Breast epithelium (tissue), 3 donors: Measurements from ENCODE around the gene SDK1.

ENCODE experiments used
- POLR2A ChIP-seq: fragments of 450-650 bp; IDR thresholded peaks from one replicate; pipeline ENCODE4 v1.6.1; 2016; ENCODE audit warnings: antibody characterized with exemption, mild to moderate bottlenecking, moderate library complexity
- POLR2AphosphoS5 ChIP-seq, 3 donors: sonication (generic); formaldehyde crosslinking; IDR thresholded peaks; one replicate each; pipeline ENCODE4 v1.6.1; 2017; ENCODE audit warnings: antibody characterized with exemption in 3 of 3
- TF ChIP-seq, protein P1 (sequence below), 3 donors: fragments of 450-650 bp; IDR thresholded peaks; one replicate each; pipeline ENCODE4 v1.5.1; 2016 to 2017; ENCODE audit warnings: antibody characterized with exemption in 3 of 3, mild to moderate bottlenecking in 3 of 3, moderate library complexity in 3 of 3

GRCh38 chr7:3430588-3430987 is 129.5 kb downstream of the SDK1 start:
- TF ChIP-seq, protein P1, sequence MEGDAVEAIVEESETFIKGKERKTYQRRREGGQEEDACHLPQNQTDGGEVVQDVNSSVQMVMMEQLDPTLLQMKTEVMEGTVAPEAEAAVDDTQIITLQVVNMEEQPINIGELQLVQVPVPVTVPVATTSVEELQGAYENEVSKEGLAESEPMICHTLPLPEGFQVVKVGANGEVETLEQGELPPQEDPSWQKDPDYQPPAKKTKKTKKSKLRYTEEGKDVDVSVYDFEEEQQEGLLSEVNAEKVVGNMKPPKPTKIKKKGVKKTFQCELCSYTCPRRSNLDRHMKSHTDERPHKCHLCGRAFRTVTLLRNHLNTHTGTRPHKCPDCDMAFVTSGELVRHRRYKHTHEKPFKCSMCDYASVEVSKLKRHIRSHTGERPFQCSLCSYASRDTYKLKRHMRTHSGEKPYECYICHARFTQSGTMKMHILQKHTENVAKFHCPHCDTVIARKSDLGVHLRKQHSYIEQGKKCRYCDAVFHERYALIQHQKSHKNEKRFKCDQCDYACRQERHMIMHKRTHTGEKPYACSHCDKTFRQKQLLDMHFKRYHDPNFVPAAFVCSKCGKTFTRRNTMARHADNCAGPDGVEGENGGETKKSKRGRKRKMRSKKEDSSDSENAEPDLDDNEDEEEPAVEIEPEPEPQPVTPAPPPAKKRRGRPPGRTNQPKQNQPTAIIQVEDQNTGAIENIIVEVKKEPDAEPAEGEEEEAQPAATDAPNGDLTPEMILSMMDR (IDR thresholded peaks at IDR 0.05), result no peak
- no peak for TF ChIP-seq POLR2AphosphoS5 (IDR thresholded peaks at IDR 0.05)
- TF ChIP-seq POLR2A, result no peak
